HFF-Myc (cell line): ENCODE measurements around the gene F11R.

Experiments
- DNase-seq: peaks from one replicate; pipeline ENCODE4 v3.0.0-alpha.2; 2011; ENCODE audit warnings: low read depth; ENCODE audit errors: extremely low read depth
- H3K4me3 ChIP-seq: replicated peaks from 2 replicates; pipeline ENCODE4 v1.5.1; 2011; ENCODE audit warnings: low read depth, mild to moderate bottlenecking, control low read depth, low read length
- TF ChIP-seq, protein P1 (sequence below): IDR thresholded peaks from 2 replicates; pipeline ENCODE4 v1.5.1; 2012; ENCODE audit warnings: mild to moderate bottlenecking, low read depth, low read length, control low read depth; ENCODE audit errors: missing control alignments

The F11R gene

DNA sequence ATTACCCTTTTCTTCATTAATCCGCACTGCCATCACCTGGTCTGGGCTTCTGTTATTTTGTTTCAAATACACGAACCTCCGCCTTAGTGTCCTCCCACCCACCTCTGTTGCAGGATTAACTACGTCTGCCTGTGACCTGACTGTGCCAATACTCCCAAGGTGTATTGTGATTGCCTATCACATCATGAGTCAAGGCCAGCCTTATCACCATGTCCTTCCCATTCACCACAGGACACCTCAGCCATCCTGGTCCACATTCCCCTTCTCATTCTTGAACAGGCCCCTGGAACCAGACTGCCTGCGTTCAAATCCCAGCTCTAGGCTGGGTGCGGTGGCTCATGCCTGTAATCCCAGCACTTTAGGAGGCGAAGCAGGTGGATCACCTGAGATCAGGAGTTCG is 14.4 kb downstream of the F11R start:
- TF ChIP-seq, protein P1, sequence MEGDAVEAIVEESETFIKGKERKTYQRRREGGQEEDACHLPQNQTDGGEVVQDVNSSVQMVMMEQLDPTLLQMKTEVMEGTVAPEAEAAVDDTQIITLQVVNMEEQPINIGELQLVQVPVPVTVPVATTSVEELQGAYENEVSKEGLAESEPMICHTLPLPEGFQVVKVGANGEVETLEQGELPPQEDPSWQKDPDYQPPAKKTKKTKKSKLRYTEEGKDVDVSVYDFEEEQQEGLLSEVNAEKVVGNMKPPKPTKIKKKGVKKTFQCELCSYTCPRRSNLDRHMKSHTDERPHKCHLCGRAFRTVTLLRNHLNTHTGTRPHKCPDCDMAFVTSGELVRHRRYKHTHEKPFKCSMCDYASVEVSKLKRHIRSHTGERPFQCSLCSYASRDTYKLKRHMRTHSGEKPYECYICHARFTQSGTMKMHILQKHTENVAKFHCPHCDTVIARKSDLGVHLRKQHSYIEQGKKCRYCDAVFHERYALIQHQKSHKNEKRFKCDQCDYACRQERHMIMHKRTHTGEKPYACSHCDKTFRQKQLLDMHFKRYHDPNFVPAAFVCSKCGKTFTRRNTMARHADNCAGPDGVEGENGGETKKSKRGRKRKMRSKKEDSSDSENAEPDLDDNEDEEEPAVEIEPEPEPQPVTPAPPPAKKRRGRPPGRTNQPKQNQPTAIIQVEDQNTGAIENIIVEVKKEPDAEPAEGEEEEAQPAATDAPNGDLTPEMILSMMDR: no peak
- no peak overlapping the region for H3K4me3 ChIP-seq
- DNase-seq: no peak

DNA sequence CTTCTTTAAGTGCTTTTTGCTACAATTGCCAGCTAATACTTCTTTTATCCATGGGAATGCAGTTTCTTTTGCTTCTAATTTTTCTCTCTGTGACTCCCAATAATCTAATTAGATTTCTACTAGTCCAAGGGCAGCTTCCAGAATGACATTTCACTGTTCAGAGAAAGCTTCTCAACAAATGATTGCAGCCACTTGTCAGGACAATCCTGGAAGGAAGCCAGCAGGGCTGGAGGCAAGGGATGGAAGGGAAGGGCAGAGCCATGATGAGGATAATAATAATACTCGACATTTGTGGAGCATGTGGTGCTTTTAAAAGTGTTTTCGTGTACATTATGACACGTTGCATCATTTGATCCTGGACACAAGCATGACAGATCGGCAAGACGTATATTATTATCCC is 19.4 kb downstream of the F11R start:
- TF ChIP-seq, protein P1: no peak
- H3K4me3 ChIP-seq: no peak overlapping the region
- DNase-seq: no peak

DNA sequence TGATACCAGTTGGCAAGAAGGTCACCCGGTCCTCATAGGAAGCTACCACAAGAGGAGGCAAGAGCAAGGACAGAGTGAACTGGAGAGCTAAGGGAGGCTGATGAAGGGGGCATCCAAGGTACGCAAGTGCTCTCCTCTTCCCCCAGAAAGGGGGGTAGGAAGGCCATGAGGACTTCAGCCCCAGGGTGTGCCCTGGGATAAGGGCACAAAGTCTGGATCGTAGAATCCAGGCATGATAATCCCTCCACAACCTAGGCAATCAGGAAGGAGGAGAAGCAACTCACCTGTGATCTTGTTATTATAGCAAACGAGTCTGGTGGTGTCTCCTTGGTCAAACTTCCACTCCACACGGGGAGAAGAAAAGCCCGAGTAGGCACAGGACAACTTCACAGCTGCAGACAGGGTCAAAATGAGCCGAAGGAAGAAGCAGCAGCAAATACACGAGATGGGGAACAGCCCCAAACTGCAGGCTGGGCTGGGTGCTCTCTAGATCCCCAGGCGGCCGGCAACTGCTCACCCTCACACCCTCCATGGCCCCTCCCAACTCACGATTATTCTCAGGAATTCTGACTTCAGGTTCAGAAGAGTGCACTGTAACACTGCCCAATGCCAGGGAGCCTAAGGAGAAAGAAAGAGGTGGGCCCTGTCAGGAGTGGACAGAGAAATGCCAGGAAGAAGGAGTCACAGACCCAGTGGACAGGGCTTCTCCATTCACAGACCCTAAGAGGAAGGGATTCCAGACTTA is 20.0 kb downstream of the F11R start:
- DNase-seq: no peak
- no peak overlapping the region for H3K4me3 ChIP-seq
- TF ChIP-seq, protein P1: no peak

DNA sequence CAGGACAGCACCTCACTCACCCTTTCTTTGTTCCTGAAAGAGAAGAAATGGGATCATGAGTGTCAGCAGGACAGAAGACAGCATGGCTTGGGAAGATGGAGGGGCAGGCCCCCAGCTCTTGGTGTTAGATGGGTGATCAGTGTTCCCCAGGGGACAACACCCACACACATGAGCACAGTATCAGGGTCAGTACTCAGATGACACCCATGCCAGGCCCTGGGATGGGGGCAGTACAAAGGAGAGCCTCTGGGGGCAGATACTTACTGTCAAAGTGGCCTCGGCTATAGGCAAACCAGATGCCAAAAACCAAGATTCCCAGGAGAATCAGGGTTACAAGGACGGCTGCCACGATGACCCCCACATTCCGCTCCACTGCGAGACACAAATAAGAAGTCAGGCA is 21.6 kb downstream of the F11R start:
- no peak for DNase-seq
- TF ChIP-seq, protein P1: no peak
- H3K4me3 ChIP-seq: no peak overlapping the region

DNA sequence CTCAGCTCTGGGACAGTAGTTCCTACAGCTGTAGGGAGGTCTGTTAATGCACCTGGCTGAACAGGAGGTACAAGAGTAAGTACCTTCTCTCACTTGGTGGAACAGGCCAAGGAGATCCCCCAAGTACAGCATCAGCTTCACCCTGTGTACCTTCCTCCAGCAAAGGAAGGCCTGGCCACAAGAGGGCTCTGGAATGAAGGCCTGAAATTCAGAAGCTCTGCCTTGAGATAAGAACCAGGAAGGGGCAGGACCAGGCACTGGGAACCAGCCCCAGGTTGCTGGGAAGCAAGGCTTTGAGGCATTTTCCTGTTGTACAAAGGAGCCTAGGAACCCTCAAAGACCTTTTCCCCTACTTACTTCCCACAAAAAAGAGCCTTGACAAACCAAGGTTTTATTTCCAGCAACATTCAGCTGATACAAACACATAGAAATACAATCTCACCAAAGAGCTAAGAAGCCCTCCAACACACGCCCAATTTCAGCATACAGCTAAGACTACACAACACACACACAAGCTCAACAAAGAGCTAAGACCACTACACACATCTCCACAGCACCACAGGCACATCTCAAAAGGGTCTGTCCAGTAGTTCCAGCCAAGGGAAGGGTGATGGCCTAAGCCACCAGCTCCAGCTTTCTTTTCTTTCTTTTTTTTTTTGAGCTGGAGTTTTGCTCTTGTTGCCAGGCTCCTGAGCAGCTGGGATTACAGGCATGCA is 23.5 kb downstream of the F11R start:
- DNase-seq: peak; percentile 32
- no peak overlapping the region for H3K4me3 ChIP-seq
- TF ChIP-seq, protein P1: peak; percentile 72

DNA sequence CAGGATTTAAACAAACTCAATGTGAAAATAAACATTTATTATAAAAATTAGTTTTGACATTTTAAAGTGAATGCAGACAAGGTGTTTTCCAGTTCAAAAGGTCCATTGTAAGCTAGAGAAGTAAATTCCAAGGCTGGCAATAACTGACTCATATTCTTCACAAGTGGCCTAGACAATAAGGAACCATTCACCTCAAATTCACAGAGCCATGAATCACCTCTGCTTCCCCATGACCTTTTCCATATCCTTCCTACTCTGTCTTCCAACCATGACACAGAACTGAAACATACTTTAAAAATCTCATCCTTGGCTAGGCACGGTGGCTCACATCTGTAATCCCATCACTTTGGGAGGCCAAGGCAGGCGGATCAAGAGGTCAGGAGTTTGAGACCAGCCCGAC is 24.8 kb downstream of the F11R start:
- DNase-seq: no peak
- no peak overlapping the region for H3K4me3 ChIP-seq
- TF ChIP-seq, protein P1: no peak
